Keratinocyte (primary cell): ENCODE results near the gene DNAJB8.

Experiments used
- EZH2 ChIP-seq: IDR thresholded peaks from one replicate; pipeline ENCODE4 v1.6.1; 2012; ENCODE audit warnings: inconsistent platforms, mild to moderate bottlenecking, low read length, moderate library complexity
- TF ChIP-seq, protein P1 (sequence below), 3 experiments: IDR thresholded peaks in 1 of 3; conservative IDR thresholded peaks in 1 of 3; optimal IDR thresholded peaks in 1 of 3; 2 replicates in 2 of 3; 3 replicates in 1 of 3; pipeline versions ENCODE3 to v1.5.1; 2011; ENCODE audit warnings: low read length in 3 of 3, mild to moderate bottlenecking in 3 of 3, moderate library complexity in 2 of 3, control low read depth in 1 of 3, inconsistent platforms in 1 of 3; ENCODE audit not compliant: insufficient read depth in 2 of 3; ENCODE audit errors: extremely low read depth in 1 of 3

DNA sequence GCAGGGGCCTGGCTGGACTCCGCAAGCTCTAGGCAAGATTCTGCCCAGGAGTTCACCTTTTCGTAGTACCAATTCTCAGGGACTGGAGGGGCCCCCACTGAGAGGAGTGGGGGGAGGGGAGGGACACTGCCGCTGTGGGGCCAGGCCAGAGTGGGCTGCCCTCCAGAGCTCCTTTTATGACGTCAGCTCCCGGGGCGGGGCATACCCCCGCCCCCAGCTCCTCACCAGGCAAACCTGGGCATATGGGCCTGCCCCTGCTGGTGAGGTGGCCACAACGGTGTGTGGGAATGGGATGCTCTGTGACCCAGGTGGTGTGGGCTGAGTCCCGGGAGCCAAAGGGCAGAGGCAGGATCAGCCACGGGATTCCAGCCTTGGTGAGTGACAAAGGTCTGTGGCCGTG is 3.3 kb downstream of the DNAJB8 start:
- TF ChIP-seq, protein P1, sequence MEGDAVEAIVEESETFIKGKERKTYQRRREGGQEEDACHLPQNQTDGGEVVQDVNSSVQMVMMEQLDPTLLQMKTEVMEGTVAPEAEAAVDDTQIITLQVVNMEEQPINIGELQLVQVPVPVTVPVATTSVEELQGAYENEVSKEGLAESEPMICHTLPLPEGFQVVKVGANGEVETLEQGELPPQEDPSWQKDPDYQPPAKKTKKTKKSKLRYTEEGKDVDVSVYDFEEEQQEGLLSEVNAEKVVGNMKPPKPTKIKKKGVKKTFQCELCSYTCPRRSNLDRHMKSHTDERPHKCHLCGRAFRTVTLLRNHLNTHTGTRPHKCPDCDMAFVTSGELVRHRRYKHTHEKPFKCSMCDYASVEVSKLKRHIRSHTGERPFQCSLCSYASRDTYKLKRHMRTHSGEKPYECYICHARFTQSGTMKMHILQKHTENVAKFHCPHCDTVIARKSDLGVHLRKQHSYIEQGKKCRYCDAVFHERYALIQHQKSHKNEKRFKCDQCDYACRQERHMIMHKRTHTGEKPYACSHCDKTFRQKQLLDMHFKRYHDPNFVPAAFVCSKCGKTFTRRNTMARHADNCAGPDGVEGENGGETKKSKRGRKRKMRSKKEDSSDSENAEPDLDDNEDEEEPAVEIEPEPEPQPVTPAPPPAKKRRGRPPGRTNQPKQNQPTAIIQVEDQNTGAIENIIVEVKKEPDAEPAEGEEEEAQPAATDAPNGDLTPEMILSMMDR (optimal IDR thresholded peaks at IDR 0.05 in 1 of 3, IDR thresholded peaks at IDR 0.05 in 1 of 3, conservative IDR thresholded peaks at IDR 0.05 in 1 of 3; ENCODE audit: extremely low read depth in 1 of 3, insufficient read depth in 2 of 3, low read length in 3 of 3): no peak
- TF ChIP-seq EZH2: no peak
